Epithelial cell of esophagus (primary cell): ENCODE data around the gene BTG3.

ENCODE experiments used
- DNase-seq: peaks from one replicate; pipeline ENCODE4 v3.0.0; 2010; ENCODE audit warnings: low read depth
- H3K4me3 ChIP-seq: 2 replicates; pipeline ENCODE4 v1.5.1; 2011; ENCODE audit warnings: mild to moderate bottlenecking, low read length, control low read depth
- CTCF ChIP-seq: IDR thresholded peaks from 2 replicates; pipeline ENCODE4 v1.5.1; 2011; ENCODE audit warnings: low read depth, mild to moderate bottlenecking, low read length, control low read depth, inconsistent platforms; ENCODE audit not compliant: insufficient read depth; ENCODE audit errors: missing control alignments

The BTG3 gene

GRCh38 chr21:17612023-17612564 lies 607 bp downstream of the BTG3 start:
- no peak for TF ChIP-seq CTCF
- peak overlapping the region; percentile 91 for H3K4me3 ChIP-seq
- DNase-seq = peak; percentile 83

GRCh38 chr21:17611414-17612022 lies 1.2 kb downstream of the BTG3 start:
- TF ChIP-seq CTCF = peak; percentile 13
- DNase-seq = peak; percentile 92
- H3K4me3 ChIP-seq = peak overlapping the region; percentile 91

GRCh38 chr21:17610911-17611310 lies 1.8 kb downstream of the BTG3 start:
- DNase-seq = no peak
- peak overlapping the region; percentile 91 for H3K4me3 ChIP-seq
- no peak for TF ChIP-seq CTCF

- no peak for DNase-seq
- H3K4me3 ChIP-seq = no peak overlapping the region
These were observed 3.0 kb downstream of the BTG3 start for GRCh38 chr21:17609681-17610080.

GRCh38 chr21:17607684-17608083 lies 5.0 kb downstream of the BTG3 start:
- DNase-seq = peak; percentile 71
- TF ChIP-seq CTCF = no peak
- H3K4me3 ChIP-seq = no peak overlapping the region

More at GRCh38 chr21:17609681-17610080, 3.0 kb downstream of the BTG3 start:
- TF ChIP-seq CTCF = no peak

GRCh38 chr21:17602874-17603273 lies 9.8 kb downstream of the BTG3 start:
- no peak for DNase-seq
- H3K4me3 ChIP-seq = no peak overlapping the region
- no peak for TF ChIP-seq CTCF

GRCh38 chr21:17598437-17598836 lies 14.3 kb downstream of the BTG3 start:
- no peak for DNase-seq
- H3K4me3 ChIP-seq = no peak overlapping the region
- TF ChIP-seq CTCF = no peak
